Measurements from ENCODE around the gene EGLN2.
"Not testable (repeated sequence)": the region's sequence is repeated elsewhere in the genome, so short reads cannot be mapped to it uniquely, and the experiment has no call there.

The EGLN2 gene

GRCh38 chr19:40809358-40810086 is 10.5 kb downstream of the EGLN2 start:
- Histone ChIP-seq H3K9ac (ENCODE audit: low read depth, low read length) (no peak overlapping the region), H3K9me3 (ENCODE audit: insufficient read depth, low read length, severe bottlenecking) (no peaks in the 10 kb centered on the region), H3K27ac (ENCODE audit: low read length) (no peak overlapping the region), H3K27me3 (ENCODE audit: insufficient read depth, low read length, poor library complexity) (no peaks in the 10 kb centered on the region), H4K20me1 (ENCODE audit: insufficient read depth, low read length) (peaks cover 55% of the 10 kb centered on the region), H3K4me1 (ENCODE audit: insufficient read depth, low read length) (peaks cover 6% of the 10 kb centered on the region; the same call in 1 of the 2 replicates), H2AFZ (ENCODE audit: low read depth, low read length) (no peak overlapping the region), H3K79me2 (ENCODE audit: insufficient read depth, low read length) (peaks cover 40% of the 10 kb centered on the region), H3K4me2 (ENCODE audit: insufficient read depth, low read length) (no peak overlapping the region), H3K4me3 (ENCODE audit: low read depth in 1 of 2, low read length in 2 of 2) (no peak overlapping the region), H3K36me3 (ENCODE audit: insufficient read depth, low read length) (peaks cover 56% of the 10 kb centered on the region)
- TF ChIP-seq EZH2 (IDR thresholded peaks at IDR 0.05; ENCODE audit: borderline replicate concordance, low read depth, low read length, severe bottlenecking) = no peak
- TF ChIP-seq CTCF (IDR thresholded peaks at IDR 0.05; ENCODE audit: borderline replicate concordance, extremely low read depth, low read length, poor library complexity, severe bottlenecking) = no peak
- ATAC-seq (ENCODE audit: insufficient read depth, low read depth) (no peak), DNase-seq (no peak)

GRCh38 chr19:40810160-40810559 is 11.2 kb downstream of the EGLN2 start:
- Histone ChIP-seq H3K79me2 (ENCODE audit: insufficient read depth, low read length) (peaks cover 33% of the 10 kb centered on the region), H2AFZ (ENCODE audit: low read depth, low read length) (no peak overlapping the region), H3K36me3 (ENCODE audit: insufficient read depth, low read length) (peaks cover 49% of the 10 kb centered on the region), H3K9ac (ENCODE audit: low read depth, low read length) (no peak overlapping the region), H3K4me3 (ENCODE audit: low read depth in 1 of 2, low read length in 2 of 2) (no peak overlapping the region), H3K4me2 (ENCODE audit: insufficient read depth, low read length) (no peak overlapping the region), H3K9me3 (ENCODE audit: insufficient read depth, low read length, severe bottlenecking) (no peaks in the 10 kb centered on the region), H3K27ac (ENCODE audit: low read length) (no peak overlapping the region), H3K27me3 (ENCODE audit: insufficient read depth, low read length, poor library complexity) (no peaks in the 10 kb centered on the region), H4K20me1 (ENCODE audit: insufficient read depth, low read length) (peaks cover 51% of the 10 kb centered on the region), H3K4me1 (ENCODE audit: insufficient read depth, low read length) (no peaks in the 10 kb centered on the region)
- TF ChIP-seq EZH2 (IDR thresholded peaks at IDR 0.05; ENCODE audit: borderline replicate concordance, low read depth, low read length, severe bottlenecking) = no peak
- no peak for TF ChIP-seq CTCF (IDR thresholded peaks at IDR 0.05; ENCODE audit: borderline replicate concordance, extremely low read depth, low read length, poor library complexity, severe bottlenecking)
- ATAC-seq (ENCODE audit: insufficient read depth, low read depth) = no peak
- DNase-seq = no peak

- not testable (repeated sequence) for DNase-seq; H3K9me3 ChIP-seq (ENCODE audit: insufficient read depth, low read length, severe bottlenecking); ATAC-seq (ENCODE audit: insufficient read depth, low read depth); H3K4me2 ChIP-seq (ENCODE audit: insufficient read depth, low read length); H2AFZ ChIP-seq (ENCODE audit: low read depth, low read length); H3K27ac ChIP-seq (ENCODE audit: low read length); H3K4me3 ChIP-seq (ENCODE audit: low read depth in 1 of 2, low read length in 2 of 2); H3K4me1 ChIP-seq (ENCODE audit: insufficient read depth, low read length); H3K9ac ChIP-seq (ENCODE audit: low read depth, low read length); H3K27me3 ChIP-seq (ENCODE audit: insufficient read depth, low read length, poor library complexity)
- H3K36me3 ChIP-seq (ENCODE audit: insufficient read depth, low read length) = peaks cover 43% of the 10 kb centered on the region
- H3K79me2 ChIP-seq (ENCODE audit: insufficient read depth, low read length) = peaks cover 27% of the 10 kb centered on the region
- H4K20me1 ChIP-seq (ENCODE audit: insufficient read depth, low read length) = peaks cover 46% of the 10 kb centered on the region
These were observed 11.8 kb downstream of the EGLN2 start for GRCh38 chr19:40810649-40811408.
